Stimulated activated naive CD4-positive, alpha-beta T cell (primary cell): Measurements from ENCODE around the gene C2CD4C.
"Not testable (repeated sequence)": the region's sequence is repeated elsewhere in the genome, so short reads cannot be mapped to it uniquely, and the experiment has no call there.

Source experiments
- DNase-seq, 6 experiments: peaks; one replicate each; lab custom pipeline; 2025; lab: John Stamatoyannopoulos, UW

The C2CD4C gene

GRCh38 chr19:398719-399118 lies 10.2 kb downstream of the C2CD4C start:
- no peak for DNase-seq

- DNase-seq: no peak
These were observed 10.8 kb downstream of the C2CD4C start for GRCh38 chr19:397941-398706.

- DNase-seq: no peak
These were observed 11.6 kb downstream of the C2CD4C start for GRCh38 chr19:397321-397720.

GRCh38 chr19:395467-395866 lies 13.5 kb downstream of the C2CD4C start:
- DNase-seq: no peak

GRCh38 chr19:394857-395256 lies 14.1 kb downstream of the C2CD4C start:
- DNase-seq: not testable (repeated sequence)

GRCh38 chr19:393560-393959 lies 15.4 kb downstream of the C2CD4C start:
- not testable (repeated sequence) for DNase-seq

- no peak for DNase-seq
These were observed 16.5 kb downstream of the C2CD4C start for GRCh38 chr19:392375-392970.

- DNase-seq: no peak
These were observed 17.1 kb downstream of the C2CD4C start for GRCh38 chr19:391726-392374.

- DNase-seq: no peak
These were observed 17.8 kb downstream of the C2CD4C start for GRCh38 chr19:391207-391557.

GRCh38 chr19:390386-391206 lies 18.4 kb downstream of the C2CD4C start:
- DNase-seq: no peak

- no peak for DNase-seq
These were observed 19.0 kb downstream of the C2CD4C start for GRCh38 chr19:389935-390289.

- DNase-seq: no peak
These were observed 19.6 kb downstream of the C2CD4C start for GRCh38 chr19:389255-389934.

- no peak for DNase-seq
These were observed 20.3 kb downstream of the C2CD4C start for GRCh38 chr19:388691-389090.

GRCh38 chr19:387777-388176 lies 21.2 kb downstream of the C2CD4C start:
- DNase-seq: no peak

GRCh38 chr19:386632-387301 lies 22.2 kb downstream of the C2CD4C start:
- DNase-seq: not testable (repeated sequence)

- DNase-seq: not testable (repeated sequence)
These were observed 22.8 kb downstream of the C2CD4C start for GRCh38 chr19:386189-386588.

GRCh38 chr19:384799-385169 lies 24.2 kb downstream of the C2CD4C start:
- no peak for DNase-seq

GRCh38 chr19:383922-384798 lies 24.8 kb downstream of the C2CD4C start:
- no peak for DNase-seq

GRCh38 chr19:383040-383439 lies 25.9 kb downstream of the C2CD4C start:
- no peak for DNase-seq

GRCh38 chr19:382578-382977 lies 26.4 kb downstream of the C2CD4C start:
- not testable (repeated sequence) for DNase-seq
